ENCODE results near the gene CENPQ.
A peak's percentile ranks its signal among the peaks of the same experiment; 100 is the strongest.

Gene CENPQ

GRCh38 chr6:49506569-49507111, 43.5 kb downstream of the CENPQ start:
- DNase-seq, result no peak

- no peak for DNase-seq
These were observed 46.2 kb downstream of the CENPQ start for GRCh38 chr6:49509342-49509741.

DNA sequence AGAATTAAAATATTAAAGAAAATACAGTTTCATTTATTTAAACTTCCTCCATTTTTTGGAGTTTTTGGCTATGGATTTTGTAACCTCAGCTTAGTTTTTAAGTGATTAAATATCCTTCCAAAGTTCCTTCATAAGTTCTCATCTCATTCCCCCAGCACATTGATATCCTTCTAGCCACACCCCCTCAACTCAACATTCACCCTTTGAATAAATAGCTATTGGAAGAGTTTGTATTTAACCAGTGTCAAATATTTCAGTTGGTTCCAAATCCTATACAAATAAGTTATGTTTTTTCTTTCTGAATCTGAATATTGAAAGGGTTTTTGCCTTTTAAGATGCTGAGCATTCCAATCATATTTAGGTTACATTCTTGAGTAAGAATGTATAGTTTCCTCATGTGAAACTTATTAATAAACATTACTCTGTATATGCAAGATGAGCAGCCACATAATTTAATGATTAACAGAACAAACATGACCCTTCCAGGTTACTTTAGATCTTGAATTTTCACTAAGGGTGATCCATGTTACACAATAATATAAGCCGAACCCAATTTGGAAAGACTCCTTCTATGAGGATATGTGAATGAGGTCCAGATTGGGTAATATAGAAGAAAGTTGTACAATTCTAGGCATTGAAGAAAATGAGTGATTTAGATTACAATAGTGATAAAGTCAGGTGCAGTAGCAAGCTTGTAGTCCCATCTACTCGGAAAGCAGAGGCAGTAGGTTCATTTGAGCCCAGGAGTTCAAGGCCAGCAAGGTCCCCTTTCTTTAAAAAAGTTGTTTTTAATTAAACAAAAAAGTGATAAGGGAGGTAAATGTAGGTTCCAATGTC, 50.2 kb downstream of the CENPQ start:
- no peak for DNase-seq

- DNase-seq, result no peak
These were observed 51.7 kb downstream of the CENPQ start for GRCh38 chr6:49514571-49515484.

- DNase-seq, result no peak
These were observed 52.4 kb downstream of the CENPQ start for GRCh38 chr6:49515485-49516146.

DNA sequence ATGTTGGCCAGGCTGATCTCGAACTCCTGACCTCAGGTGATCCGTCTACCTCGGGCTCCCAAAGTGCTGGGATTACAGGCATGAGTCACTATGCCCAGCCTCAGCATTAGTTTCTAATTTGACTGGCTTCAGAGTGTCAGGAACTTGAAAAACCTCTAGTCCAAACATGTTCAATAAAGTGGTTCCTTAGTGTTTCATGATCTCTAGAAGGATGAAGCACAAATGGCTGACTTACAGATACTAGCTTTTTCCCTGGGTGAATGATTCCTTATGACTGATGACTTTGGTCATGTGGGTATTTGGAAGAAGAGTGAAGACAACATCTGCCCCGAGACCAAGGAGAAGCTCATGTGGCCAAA, 53.0 kb downstream of the CENPQ start:
- no peak for DNase-seq

DNA sequence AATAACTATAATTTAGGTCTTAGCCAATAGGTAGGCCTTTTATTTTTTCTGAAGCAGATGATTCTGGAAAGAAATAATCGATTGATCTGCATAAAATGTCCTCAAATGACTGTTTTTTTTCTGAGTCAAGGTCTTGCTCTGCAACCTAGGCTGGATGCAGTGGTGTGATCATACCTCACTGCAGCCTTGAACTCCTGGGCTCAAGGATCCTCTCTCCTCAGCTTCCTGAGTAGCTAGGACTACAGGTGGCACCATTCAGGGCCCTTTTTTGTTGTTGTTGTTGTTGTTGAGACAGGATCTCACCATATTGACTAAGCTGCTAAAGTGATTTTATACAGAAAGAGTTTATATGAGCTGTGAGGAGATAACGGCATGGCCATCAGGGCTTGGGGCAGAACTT, 54.7 kb downstream of the CENPQ start:
- DNase-seq, result no peak

DNA sequence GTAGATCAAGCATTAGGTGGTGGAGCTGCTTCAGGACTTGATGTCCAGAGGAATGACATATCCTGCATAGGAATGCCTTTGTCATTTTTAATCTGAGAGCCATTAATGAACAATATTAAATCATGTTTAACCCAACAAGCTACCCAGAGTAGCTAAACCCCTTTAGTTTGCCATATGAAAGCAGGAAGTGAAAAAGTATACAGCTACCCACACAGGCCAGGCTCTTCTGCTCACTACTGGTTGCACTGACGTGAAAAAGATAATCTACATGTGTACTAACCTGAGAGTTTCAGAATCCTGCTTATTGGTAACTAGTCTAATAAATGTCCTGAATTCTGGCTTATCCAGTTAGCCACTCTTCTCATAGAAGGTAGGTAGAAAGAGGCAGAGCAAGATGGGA, 56.5 kb downstream of the CENPQ start:
- no peak for DNase-seq

GRCh38 chr6:49522710-49523593, 59.8 kb downstream of the CENPQ start:
- DNase-seq, result no peak

DNA sequence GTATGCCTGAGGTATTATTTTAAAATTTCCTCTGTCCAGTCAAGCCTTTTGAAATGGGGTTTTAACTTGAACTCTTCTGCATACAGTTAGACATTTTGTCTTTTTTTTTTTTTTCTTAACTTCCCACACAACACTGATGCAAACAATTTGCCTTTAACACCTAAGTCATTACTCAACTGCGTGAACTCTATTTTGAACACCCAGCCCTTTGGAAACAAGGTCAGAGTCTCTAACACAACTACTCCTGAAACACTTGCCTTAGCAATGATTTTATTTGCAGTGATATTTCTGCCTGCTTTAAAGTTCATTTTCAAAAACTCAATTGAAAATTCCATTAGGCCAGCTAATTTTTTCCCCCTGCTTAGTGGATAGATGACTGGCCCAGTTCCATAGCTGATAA, 60.7 kb downstream of the CENPQ start:
- DNase-seq, result no peak

- no peak for DNase-seq
These were observed 61.4 kb downstream of the CENPQ start for GRCh38 chr6:49524541-49524940.

DNA sequence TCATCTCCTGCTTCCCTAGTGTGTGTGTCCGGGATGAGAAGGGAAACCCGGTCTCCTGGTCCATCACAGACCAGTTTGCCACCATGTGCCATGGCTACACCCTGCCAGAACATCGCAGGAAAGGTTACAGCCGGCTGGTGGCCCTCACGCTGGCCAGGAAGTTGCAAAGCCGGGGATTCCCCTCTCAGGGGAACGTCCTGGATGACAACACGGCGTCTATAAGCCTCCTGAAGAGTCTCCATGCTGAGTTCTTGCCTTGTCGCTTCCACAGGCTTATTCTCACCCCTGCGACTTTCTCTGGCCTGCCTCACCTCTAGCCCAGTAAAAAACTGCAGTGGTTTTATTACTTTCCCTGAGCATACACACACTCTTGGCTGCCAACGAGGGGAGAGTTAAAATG, 63.4 kb downstream of the CENPQ start:
- DNase-seq, result no peak

GRCh38 chr6:49527320-49527719, 64.2 kb downstream of the CENPQ start:
- no peak for DNase-seq

GRCh38 chr6:49528571-49528970, 65.4 kb downstream of the CENPQ start:
- no peak for DNase-seq

DNA sequence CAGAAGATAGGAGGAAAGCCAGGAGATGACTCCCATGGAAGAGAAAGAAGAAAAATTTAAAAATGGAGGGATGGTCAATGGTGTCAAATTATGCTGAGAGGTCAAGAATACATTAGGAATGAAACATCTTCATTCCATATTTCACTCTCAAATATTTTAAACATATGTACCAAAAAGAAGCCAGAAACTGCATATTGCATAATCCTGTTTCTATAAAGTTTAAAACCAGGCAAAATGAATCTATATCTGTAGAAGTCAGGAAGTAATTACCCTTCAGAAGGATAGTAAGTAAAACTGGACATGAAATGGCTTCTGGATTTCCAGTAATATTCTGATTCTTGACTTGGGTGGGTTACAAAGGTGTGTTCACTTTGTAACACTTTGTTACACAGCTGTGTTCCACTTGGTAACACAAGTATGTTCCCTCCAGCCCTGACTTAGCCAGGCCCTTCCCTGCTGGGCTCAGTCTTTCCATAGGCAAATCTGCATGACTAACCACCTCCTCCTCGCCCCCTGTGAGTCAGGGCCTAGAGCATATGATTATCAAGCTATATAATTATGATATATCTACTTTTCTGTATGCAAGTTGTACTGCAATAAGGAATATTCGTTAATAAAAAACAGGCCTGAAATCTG, 67.1 kb downstream of the CENPQ start:
- no peak for DNase-seq

DNA sequence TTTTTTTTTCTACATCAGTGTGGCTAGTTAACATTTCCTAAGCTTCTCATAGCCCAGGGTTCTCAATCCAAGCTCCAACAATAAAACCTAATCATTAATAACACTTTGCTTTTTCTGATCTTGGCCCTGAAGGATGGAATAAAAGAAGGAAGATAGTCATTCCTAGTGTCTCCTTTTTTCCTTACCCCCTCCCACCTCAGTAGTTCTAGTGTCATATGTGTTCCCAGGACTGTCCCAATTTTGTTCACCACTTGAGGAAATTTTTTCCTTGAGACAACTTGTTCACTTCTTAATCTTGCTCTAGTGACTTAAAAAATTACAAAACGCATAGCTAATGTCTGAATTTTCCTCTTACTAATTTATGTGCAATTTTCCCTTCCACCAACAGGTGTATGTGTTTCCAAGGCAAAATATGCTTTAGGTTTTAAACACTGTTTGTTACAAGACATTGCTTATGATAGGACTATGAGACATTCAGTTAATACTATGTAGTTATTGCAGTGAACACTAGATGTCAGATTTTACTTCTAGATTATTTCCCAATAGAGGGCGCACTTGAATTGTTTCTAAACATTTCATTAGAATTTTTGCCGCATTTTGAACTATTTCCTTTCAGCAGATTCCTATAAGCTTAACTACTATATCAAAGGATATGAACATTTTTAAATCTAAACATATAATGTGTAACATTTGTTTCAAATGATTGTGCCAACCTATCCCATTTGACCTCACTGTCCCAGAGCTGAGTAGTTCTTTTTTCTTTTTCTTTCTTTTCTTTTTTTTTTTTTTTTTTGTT, 68.8 kb downstream of the CENPQ start:
- peak in 3 of 4 experiments; percentile 17 to 79 (median 70) for DNase-seq

DNA sequence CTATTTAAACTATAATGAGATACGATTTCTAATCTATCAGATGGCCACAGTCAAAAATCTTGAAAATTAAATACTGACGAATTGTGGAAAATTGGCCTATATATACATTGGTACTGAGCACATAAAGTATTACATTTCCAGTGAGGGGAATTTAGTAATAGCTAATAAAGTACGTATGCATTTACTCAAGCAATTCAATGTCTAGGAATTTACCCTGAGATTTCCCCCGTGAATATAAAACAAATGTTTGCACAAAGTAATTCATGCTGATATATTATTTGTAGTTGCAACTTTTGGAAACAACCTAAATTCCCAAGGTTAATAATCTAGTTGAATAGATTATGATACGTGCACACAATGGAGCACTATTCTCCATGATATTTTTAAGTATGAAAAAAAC, 72.6 kb downstream of the CENPQ start:
- DNase-seq, result no peak

DNA sequence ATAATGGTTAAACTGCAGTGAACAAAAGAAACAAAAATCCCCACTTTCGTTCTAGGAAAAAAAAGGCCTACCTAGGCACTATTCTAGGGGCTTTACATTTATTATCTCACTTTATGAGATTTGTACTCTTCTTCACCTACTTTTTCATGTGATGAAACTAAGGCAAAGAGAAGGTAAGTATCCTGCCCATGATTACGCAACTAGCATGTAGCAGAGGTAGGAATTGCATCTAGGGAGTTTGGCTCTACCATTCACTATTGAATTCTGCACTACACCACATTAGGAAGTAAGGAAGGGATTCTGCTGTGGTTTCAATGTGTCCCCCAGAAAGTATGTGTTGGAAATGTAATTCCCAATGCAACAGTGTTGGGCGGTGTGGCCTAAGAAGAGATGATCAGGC, 75.9 kb downstream of the CENPQ start:
- no peak for DNase-seq

DNA sequence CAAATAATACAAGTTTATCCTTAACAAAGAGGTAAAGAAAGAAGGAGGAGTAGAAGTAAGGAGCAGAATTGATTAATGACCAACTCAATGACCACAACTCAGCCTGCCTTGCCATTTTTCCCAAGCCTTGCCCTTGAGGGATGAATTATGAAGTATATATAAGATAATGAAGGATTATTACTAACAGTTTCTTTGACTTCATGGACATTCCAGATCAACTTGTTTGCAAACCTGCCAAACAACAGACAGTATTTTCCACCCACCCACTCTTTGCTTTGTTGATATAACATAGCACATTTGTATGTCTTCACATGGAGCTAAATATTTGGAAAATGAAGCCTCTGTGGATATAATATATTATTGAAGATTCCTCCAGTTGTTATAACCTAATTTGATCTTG, 77.4 kb downstream of the CENPQ start:
- DNase-seq, result no peak

DNA sequence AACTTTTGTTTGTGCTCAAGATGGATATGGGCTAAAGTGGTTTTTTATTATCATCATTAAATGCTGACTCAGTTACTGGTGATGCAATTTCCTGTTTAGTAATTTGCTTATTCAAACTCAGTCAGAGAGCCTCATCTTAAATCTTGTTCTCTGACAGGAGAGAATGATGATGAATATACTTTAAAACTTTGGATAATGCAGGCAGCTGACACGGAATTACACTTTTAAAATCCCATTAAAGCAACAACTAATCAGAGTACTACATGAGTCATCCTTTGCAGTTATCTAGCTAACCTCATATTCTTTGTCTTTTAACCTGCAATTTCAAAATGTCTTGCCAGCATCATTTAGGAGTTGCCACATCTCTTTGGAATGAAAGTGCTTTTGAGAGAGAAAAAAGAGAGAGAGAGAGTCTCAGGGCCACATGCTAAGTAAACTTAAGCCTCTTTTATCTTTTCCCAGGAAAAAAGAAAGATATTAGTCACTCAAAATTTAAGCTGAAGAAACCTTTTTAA, 78.1 kb downstream of the CENPQ start:
- DNase-seq, result peak in 2 of 4 experiments; percentile 6 to 13

Measured in suppressor macrophage (primary cell).